Renal cortical epithelial cell (primary cell): ENCODE measurements around the gene RASA3. TPM values are rescaled to one million over a fixed set of nuclear protein-coding genes. Genes with fewer than 3 reads are reported as not detected.
"Not testable (repeated sequence)": the region's sequence is repeated elsewhere in the genome, so short reads cannot be mapped to it uniquely, and the experiment has no call there.

Experiments
- DNase-seq: peaks from one replicate; pipeline ENCODE4 v3.0.0-alpha.2; 2011; ENCODE audit warnings: low read depth
- total RNA-seq: library from RNA; depleted of rRNA; stranded (reverse); fragments of >200 nt; gene quantifications from 2 replicates; pipeline ENCODE4 v1.2.3, GENCODE V29; 2014

Gene RASA3
- total RNA-seq, 1 donor from 2014 or later = 10.9 TPM

DNA sequence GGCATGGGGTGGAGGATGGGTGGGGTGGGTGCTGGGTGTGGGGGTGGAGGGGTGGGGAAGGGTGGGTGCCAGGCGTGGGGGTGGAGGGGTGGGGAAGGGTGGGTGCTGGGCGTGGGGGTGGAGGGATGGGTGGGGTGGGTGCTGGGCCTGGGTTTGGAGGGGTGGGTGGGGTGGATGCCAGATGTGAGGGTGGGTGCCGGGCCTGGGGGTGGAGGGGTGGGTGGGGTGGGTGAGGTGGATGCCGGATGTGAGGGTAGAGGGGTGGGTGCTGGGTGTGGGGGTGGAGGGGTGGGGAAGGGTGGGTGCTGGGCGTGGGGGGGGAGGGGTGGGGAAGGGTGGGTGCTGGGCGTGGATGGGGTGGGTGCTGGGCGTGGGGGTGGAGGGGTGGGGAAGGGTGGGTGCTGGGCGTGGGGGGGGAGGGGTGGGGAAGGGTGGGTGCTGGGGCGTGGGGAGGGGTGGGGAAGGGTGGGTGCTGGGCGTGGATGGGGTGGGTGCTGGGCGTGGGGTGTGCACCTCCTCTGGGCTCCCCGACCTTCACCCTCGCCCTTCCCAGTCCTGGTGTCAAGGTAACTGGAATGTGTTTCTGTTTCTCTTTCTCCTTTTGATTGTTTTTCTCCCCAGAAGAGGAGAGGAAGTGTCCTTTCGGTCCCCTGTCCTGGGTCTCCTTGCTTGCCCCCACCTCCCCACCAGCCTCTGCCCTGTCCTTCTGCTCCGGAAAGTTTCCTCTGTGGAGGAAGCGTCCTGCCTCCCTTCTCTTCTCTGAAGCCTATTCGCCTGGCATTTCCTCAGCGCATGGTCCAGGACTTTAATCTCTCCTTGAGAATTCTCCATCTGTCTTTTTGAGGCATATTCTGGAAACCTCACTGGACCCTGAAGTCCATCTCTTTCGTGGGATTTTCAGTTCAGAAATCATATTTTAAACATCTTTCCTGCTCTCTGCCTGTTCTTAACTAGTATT, 23.8 kb upstream of the RASA3 start:
- no peak for DNase-seq

DNA sequence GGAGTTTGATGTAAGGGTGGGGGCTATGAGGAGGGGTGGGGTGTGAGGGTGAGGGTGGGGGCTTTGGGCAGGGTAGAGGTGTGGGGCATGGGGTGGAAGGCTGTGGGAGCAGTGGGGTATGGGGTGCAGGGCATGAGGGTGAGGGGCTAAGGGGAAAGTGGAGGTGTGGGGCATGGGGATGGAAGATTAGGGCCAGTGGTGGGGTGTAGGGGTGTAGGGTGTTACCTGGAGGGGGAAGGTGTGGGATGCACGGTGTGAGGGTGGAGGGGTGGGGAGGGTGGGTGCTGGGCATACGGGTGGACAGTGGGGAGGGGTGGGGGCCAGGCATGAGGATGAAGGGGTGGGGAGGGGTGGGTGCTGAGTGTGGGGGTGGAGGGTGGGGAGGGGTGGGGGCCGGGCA, 22.9 kb upstream of the RASA3 start:
- no peak for DNase-seq

DNA sequence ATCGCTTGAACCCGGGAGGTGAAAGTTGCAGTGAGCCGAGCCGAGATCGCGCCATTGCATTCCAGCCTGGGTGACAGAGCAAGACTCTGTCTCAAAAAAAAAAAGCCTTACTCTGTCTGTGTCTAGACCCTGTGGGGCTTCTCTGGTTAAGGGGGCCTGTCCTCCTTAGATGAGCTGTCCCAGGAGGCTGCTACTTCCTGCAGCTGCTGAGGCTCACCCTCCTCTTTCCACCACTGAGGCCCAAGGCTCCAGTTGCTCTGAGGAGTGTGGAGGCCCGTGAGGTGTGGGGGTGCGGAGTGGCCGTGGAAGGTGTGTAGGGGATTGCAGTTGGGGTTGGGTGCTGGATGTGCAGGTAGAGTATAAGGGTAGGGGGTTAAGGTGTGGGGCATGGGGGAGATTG, 22.1 kb upstream of the RASA3 start:
- no peak for DNase-seq

DNA sequence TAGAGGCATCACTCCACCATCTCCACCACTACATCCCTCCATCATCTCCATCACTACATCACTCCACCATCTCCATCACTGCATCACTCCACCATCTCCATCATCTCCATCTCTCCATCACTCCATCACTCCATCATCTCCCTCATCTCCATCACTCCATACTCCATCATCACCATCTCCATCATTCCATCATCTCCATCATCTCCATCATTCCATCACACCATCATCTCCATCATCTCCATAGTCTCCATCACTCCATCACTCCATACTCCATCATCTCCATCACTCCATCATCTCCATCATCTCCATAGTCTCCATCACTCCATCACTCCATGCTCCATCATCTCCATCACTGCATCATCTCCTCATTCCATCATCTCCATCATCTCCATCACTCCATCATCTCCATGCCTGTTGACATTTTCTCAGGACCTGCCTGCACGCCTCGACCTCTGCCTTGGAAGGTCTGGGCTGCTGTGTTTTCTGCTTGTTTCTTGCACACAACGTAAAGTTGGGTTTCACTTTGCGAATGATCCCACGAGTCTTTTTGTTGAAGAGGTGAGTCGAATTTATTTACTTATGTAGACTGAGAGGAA, 21.2 kb upstream of the RASA3 start:
- DNase-seq = no peak

DNA sequence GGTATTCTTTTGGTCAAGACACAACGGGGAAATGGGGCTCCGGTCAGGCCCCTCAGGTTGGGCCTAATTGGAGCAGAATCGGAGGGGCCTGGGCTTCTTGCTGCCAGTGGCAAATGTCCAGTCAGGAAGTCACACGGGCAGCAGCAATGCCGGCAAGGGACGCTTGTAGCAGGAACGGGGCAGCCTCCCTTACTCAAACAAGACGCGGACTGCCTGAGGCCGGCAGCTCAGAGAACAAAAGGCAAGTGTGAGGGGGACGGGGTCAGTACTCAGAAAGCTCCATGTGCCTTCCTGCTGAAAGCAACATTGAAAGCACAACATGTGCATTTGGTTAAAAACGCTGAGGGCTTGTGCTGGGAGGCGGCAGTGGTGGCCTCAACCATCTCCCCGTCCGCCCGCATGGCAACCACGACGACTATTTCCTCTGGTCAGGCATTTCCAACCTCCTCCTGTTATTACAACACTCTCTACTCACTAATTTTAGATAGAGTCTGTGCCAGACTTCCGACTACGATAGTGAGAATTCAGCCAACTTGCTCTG, 20.5 kb upstream of the RASA3 start:
- no peak for DNase-seq

DNA sequence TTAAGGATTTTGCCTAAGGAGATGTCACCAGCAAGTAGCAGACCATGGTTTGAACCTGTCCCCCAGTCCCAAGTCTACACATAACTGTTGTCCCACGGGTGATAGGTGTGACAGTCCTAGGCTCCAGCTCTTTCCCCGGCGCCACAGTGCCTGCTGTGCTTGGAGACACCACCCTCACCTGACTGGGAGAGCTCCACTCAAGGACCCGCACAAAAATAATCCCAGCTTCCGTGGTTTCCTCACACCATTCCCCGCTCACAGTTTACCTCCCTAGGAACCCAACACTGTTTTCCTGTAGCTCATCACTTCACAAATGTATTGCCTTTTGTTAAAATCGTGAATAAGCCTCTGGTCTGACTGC, 19.8 kb upstream of the RASA3 start:
- no peak for DNase-seq

DNA sequence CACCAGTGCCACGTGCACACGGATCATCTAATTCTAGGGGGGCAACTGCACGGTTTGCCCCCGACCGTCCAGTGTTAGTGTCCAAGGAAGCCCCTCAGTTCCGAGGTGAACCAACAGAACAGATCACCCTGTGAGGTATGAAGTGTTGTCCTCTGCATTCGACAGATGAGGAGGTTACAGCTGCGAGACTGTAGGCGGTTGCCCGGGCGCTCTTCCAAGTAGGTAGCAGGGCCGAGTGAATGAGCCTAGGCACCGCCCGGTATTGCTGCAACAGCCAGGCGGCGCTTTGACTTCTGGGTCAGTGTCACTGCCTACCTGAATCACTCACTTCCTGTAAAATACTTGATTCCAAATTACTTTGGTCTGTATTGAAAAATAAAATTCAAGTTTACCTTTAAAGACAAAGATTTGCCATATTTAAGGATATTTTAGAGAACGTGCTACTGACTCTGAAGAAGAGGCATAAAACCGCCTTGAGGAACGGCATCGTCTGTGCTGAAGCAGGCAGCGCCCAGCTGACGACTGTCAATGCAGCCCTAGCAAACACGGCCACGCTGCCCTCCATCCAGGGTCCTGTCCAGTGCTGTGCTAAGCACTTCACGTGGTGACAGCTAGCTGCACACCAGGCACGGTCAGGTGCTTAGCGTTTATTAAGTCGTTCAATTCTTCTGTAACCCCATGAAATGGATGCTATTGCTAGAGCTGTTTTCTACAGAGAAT, 19.3 kb upstream of the RASA3 start:
- DNase-seq = peak; percentile 15

DNA sequence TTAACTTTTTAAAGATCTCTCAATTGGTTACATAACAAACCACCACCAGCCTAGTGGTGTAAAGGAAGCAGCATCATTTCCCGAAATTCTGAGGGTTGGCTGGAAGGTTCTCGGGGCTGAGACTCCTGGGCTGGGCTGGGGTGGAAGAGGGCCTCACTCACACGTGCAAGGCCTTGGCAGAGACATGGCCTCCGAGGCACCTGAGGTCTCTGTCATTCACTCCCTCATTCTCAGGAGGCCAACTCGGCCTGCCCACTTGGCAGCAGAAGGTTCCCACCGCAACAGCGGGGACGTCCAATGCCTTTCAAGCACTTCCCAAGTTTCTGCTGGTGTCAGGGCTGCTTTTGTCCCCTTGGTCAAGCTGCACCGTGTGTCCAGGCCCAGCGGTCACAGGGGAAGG, 18.6 kb upstream of the RASA3 start:
- no peak for DNase-seq

DNA sequence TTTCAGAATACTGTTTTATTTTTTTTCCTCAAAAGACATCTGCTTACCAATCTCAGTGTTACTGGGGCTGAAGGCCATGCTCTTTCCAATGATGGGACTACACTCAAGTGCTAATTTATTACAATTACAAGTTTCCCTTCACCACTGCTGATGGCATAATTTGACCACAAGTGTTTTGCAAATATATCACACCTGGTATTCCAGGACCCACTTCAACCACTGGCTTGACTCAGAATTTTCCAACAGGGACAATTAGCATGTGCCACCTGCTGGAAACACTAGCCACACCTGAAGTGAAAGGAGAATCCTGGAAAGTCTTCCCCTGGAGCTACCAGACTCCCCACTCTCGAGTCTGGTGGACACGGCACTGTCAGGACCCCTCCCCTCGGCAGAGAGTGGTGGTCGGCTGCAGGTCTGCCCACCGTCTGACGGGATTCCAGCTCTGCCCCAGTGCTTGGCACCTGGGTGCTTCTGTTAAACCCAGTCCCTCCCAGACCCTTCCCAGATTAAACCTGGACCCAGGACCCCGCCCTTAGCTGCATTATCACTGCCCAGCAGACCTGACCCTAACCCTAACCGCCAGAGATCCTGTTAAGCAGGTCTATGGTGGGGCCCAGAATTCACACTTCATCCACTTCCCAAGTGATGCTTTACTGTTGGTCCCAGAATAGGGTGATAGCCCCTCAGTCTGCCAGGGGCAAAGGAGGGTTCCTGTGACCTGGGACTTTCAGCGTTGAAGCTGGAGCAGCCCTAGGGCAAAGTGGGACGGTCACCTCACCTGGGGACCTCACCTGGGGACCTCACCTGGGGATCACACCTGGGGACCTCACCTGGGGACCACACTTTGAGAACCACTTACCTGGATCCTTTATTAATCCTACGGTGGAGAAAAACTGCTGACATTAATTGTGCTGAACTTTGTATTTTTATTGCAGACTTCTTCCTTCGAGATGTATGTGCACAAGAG, 17.6 kb upstream of the RASA3 start:
- no peak for DNase-seq

DNA sequence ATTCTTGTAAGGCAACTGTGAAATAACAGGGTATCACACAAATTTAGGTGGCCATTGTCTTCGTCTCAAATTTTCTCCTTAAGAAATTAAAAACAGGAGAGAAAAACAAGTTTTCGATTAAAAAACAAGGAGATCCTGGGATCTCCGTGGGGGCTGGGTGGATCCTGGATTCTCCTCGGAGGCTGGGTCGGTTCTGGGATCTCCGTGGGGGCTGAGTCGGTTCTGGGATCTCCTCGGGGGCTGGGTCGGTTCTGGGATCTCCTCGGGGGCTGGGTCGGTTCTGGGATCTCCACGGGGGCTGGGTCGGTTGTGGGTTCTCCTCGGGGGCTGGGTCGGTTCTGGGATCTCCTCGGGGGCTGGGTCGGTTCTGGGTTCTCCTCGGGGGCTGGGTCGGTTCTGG, 16.5 kb upstream of the RASA3 start:
- DNase-seq = not testable (repeated sequence)

DNA sequence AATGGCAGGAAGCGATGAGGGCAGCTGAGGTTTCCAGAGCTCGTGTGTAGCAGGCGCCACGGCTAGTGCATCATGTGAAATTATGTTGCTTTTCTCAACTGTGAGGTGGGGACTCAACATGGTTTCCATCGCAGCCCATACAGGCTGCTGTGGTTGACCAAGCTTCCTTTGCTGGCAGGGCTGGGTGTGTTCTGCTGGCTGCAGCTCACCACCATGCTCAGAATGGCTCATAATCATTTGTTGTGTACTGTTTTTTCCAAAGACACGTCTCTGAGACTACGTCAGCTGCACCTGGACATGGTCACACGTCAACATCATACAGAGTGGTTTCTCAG, 16.1 kb upstream of the RASA3 start:
- DNase-seq = no peak

DNA sequence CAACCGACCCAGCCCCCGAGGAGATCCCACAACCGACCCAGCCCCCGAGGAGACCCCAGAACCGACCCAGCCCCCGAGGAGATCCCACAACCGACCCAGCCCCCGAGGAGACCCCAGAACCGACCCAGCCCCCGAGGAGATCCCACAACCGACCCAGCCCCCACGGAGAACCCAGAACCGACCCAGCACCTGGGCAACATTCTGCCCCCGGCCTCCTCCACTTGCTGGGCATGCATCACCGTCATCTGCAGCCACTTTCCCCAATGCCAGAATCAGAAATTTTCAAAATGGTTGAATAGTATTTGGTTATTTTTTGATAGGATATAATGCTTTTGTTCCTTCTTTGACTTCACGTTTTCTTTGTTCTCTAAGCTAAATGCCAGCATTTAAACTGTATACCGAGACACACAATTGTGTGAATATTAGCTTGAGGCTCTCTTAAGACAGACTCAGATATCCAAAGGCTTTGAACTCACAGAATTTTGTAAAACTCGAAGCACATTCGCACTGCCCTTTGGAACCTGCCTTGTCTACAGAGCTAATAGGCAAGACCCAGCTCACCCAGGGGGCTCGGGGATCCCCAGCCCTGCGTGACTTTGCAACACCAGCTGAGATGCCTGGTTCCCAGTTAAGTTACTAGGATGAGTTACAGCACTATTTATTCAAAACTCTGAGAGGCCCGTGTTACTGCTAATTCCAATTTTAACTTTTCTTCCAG, 15.5 kb upstream of the RASA3 start:
- DNase-seq = no peak

DNA sequence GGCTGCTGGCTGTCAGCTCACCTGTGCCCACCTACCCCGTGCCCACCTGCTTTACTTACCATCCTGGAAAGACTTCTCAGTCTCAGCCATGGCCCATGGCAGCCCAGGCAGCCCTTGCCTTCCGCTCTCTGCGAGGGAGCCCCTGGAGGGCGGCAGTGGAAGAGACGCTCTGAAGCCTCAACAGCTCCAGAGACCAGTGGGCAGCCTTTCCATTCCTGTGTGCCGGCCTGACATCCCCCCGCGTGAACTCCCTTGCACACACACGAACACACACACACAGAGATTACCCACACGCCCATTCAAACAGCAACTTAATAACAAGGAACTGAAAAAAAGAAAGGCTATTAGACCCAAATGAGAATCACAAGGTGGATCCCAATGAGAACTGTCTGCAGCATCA, 14.2 kb upstream of the RASA3 start:
- no peak for DNase-seq

DNA sequence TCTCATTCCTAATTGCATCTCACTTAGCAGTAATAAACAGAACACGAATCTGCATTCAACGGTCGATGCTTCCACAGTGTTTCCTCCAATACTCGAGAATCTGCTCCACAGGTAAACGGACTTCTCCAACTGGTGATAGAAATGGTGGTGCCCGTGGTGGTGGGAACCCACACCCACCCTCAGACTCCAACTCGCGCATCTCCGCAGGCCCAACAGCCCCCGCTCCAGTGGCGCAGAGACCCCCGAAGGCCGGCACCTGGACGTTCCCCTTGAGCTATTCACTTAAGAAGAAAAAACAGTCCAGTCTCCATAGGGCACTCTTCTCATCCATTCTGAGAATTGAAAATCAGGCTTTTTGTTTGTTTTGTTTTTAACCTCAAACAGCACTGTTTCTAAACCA, 13.8 kb upstream of the RASA3 start:
- no peak for DNase-seq

DNA sequence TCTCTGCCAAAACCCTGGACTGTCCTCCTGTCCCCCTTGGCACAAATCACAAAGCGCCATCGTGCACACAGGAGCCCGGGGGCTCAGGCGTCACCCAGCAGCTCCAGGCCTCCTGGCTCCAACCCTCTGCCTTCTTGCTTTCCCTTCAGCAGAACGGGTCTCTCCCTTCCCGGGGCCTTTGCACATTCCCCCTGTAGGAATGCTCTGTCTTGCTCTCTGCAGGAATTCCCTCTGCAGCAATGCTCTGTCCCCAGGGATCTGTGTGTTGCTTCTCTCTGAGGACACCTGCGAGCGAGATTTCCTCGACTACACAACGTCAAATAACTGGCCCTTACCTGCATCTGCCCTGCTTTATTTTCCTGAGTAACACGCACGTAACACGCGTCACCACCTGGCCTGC, 13.3 kb upstream of the RASA3 start:
- no peak for DNase-seq

DNA sequence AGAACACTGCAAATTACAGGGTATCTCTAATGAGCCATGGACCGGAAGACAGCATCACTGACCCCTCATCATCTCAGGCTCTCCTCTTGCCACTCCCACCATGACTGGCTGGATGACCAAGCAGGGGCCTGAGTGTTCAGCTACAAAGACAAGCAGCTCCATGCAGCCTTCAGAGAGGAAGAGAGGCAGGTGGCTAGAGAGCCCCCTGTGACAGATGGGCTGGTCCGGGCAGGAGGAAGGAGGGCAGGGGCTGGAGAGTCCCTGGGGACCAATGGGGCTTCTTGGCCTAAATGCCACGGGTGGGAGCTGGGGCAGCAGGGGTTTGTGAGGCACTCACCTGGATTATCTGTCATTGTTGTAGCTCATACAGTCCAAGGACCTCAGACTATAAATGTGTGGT, 12.8 kb upstream of the RASA3 start:
- DNase-seq = no peak

DNA sequence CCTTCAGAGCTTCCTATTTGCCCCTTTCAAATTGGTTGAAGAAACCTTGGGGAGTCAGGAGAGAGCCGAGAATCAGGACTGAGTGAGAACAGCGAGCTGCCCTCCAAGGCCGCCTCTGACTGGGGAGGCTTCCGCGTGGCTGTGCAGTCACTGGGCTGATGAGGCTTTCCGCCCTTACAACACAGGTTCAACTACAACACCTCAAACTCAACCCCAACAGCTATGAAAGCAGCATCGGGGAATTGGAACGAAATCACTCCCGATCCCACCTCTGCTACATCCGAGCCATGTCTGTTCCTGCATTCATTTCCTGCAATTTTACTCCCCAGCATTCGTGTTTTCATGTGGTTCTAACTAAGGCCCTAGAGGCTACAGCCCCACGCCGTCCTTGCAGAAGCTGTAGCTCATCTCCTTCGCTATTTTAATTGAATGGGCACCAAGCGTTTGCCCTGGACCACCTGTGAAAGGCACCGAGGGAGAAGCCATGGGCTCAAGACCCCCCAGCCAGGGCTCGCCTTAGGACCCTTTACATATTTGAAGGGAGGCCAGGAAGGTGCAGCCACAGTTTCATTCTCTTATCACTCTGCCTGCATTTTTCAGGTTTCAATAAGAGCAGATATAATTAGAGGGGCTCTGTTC, 12.3 kb upstream of the RASA3 start:
- DNase-seq = no peak

DNA sequence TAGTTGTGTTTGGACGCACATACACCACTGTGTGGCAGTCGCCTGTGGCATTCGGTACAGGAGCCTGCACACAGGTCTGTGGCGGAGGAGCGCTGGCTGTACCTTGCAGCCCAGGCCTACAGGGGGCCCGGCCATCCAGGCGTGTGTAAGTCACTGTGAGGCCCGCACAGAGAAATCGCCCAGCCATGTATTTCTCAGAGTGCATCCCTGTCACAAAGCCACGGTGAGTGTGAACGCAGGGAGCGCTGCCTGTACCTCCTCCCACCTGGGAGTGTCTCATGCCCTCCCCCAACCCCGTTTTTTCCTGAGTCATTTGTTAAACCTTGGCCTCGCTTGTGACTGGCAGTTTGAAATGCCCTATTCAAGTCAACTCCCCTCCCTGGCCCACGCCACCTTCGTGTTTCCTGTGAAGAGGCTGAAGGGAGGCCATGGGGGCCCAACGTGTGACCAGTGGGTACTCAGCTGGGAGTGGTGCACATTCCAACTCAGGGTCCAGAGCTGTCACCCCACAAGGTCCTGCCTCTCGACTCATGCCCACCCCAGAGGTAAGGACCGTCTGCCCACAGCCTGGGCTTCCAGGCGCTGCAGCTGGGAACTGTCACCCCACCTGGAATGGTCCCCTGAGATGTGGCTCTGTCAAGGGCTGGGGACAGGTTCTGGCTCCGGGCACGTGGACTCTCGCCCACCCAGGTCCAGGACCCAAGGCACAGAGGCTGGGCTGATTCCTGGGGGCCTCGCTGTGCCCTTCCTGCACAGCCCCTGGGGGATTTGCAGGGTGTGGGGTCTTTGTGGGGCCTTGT, 11.6 kb upstream of the RASA3 start:
- DNase-seq = peak; percentile 18

DNA sequence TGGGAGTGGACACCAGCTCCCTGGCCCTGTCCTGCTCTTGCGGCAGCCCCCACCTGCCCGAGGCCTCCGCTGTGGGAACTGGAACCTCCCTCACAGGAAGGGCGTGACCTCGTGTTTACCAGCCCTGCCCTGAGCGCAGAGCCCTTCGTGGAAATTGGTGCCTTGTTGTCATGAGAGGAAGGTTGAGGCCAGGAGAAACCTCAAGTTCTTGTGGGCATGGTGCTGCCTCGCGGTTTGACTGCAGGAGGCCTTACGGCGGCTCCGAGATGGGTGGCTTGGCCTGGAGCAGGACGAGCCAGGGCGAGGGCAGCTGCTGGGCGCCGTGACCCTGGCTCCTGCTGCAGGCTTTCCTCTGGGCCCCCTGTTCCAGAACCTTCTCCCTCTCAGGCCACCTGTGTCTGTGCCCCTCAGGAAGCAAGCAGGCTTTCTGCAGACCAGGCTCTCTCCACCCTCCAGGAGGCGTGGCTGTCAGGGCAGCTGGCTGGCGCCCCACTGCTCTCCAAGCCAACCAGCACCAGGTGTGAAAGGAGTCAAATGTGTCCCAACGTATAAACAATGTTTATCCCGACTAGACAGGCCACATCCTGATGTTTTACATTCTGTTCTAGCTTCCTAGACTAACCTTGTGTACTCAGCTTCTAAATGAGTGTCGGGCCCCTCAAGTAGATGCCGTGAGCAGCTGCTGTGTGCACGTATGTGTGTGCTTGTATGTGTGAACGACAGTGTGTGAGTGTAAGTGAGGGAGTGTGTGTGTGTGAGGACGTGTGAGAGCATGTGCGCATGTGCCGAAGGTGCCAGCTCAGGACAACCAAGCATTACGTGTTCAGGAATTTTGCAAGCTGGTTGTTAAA, 10.4 kb upstream of the RASA3 start:
- DNase-seq = no peak
